ENCODE measurements around the gene GRM2. TPM values are rescaled to one million over a fixed set of nuclear protein-coding genes. Genes with fewer than 3 reads are reported as not detected.

GRM2 gene
- total RNA-seq, 1 experiment from 2014 or later = 1.9 TPM

DNA sequence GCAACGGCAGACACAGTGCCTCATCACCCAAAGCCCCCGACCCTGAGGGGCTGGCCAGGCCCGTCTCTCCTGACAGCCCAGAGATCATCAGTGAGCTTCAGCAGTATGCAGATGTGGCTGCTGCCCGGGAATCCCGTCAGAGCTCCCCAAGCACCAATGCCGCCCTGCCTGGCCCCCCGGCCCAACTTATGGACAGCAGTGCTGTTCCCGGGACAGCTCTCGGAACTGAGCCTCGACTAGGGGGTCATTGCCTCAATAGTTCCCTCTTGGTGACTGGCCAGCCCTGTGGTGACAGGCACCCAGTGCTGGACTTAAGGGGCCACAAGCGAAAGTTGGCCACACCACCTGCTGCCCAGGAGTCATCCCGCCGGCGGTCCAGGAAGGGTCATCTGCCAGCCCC is 44.4 kb upstream of the GRM2 start:
- Histone ChIP-seq H2BK15ac (ENCODE audit: low read depth, low read length) (no peak overlapping the region), H3K9me3 (ENCODE audit: control insufficient read depth, low read depth, low read length) (no peaks in the 10 kb centered on the region), H2AFZ (ENCODE audit: low read length) (no peak overlapping the region), H3K56ac (ENCODE audit: insufficient read length, low read depth, low read length) (no peak overlapping the region), H3K23ac (ENCODE audit: insufficient read length, low read depth, low read length) (no peak overlapping the region), H3K14ac (ENCODE audit: insufficient read depth, low read length) (no peak overlapping the region), H4K91ac (ENCODE audit: insufficient read length, low read depth, low read length) (no peak overlapping the region), H3K4me1 (ENCODE audit: insufficient read depth, low read length) (no peaks in the 10 kb centered on the region), H2BK120ac (ENCODE audit: low read depth, low read length, poor library complexity, severe bottlenecking) (no peak overlapping the region), H3K23me2 (ENCODE audit: insufficient read length, low read depth, low read length, poor library complexity, severe bottlenecking) (no peaks in the 10 kb centered on the region), H3K79me1 (ENCODE audit: insufficient read depth, low read depth, low read length, poor library complexity, severe bottlenecking) (no peaks in the 10 kb centered on the region), H3K4ac (ENCODE audit: low read depth, low read length) (no peak overlapping the region), H4K20me1 (ENCODE audit: control insufficient read depth, insufficient read depth, insufficient read length) (no peaks in the 10 kb centered on the region), H3K9ac (ENCODE audit: extremely low read depth, insufficient read length, low read length) (no peak overlapping the region), H2BK20ac (ENCODE audit: low read depth, low read length, poor library complexity, severe bottlenecking) (no peak overlapping the region), H3K27me3 (ENCODE audit: insufficient read depth, low read length) (no peaks in the 10 kb centered on the region), H3T11ph (ENCODE audit: low read length) (no peak overlapping the region), H3K18ac (ENCODE audit: insufficient read length, low read depth, low read length) (no peak overlapping the region), H4K5ac (ENCODE audit: insufficient read length, low read depth, low read length) (no peak overlapping the region), H3K27ac (ENCODE audit: insufficient read length, low read depth, low read length) (no peak overlapping the region), H3K79me2 (ENCODE audit: insufficient read depth, low read length) (no peaks in the 10 kb centered on the region), H2BK5ac (ENCODE audit: insufficient read length, low read length) (no peak overlapping the region), H2BK12ac (ENCODE audit: insufficient read length, low read depth, low read length) (no peak overlapping the region), H2AK5ac (ENCODE audit: insufficient read length, low read length) (no peak overlapping the region), H3K4me2 (ENCODE audit: insufficient read depth, insufficient read length, low read length) (no peak overlapping the region), H4K8ac (replicated peaks; ENCODE audit: insufficient read length, low read depth, low read length) (no peak overlapping the region)
- DNase-seq = no peak
- Mint-ChIP-seq H3K27ac (no peak overlapping the region), H3K27me3 (ENCODE audit: low read depth) (peaks cover 2% of the 10 kb centered on the region; the same call in 1 of the 2 replicates), H3K4me3 (no peak overlapping the region), H3K9me3 (no peaks in the 10 kb centered on the region), H3K36me3 (ENCODE audit: insufficient read depth in 1 of 3, low read depth in 3 of 3) (peaks cover 40 to 62% (median 57%) of the 10 kb centered on the region in 3 experiments), H3K4me1 (peaks cover 0 to 5% of the 10 kb centered on the region in 2 experiments; a peak in 2 of 4 replicates)
- no CpG with 5 or more reads among the region's 14 CpGs for WGBS (ENCODE audit: extremely low coverage, insufficient read length, low lambda C conversion rate)
- TF ChIP-seq, protein P1, sequence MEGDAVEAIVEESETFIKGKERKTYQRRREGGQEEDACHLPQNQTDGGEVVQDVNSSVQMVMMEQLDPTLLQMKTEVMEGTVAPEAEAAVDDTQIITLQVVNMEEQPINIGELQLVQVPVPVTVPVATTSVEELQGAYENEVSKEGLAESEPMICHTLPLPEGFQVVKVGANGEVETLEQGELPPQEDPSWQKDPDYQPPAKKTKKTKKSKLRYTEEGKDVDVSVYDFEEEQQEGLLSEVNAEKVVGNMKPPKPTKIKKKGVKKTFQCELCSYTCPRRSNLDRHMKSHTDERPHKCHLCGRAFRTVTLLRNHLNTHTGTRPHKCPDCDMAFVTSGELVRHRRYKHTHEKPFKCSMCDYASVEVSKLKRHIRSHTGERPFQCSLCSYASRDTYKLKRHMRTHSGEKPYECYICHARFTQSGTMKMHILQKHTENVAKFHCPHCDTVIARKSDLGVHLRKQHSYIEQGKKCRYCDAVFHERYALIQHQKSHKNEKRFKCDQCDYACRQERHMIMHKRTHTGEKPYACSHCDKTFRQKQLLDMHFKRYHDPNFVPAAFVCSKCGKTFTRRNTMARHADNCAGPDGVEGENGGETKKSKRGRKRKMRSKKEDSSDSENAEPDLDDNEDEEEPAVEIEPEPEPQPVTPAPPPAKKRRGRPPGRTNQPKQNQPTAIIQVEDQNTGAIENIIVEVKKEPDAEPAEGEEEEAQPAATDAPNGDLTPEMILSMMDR (conservative IDR thresholded peaks at IDR 0.05) = no peak
